GM19324 (cell line): ENCODE measurements around the gene LRBA.

ENCODE experiments used
- ATAC-seq: cut with Tn5 transposase; IDR thresholded peaks from one replicate; pipeline ENCODE4 v1.9.1; 2021; ENCODE audit warnings: mild to moderate bottlenecking, moderate library complexity; ENCODE audit not compliant: unreplicated experiment, low FRiP score

LRBA gene

DNA sequence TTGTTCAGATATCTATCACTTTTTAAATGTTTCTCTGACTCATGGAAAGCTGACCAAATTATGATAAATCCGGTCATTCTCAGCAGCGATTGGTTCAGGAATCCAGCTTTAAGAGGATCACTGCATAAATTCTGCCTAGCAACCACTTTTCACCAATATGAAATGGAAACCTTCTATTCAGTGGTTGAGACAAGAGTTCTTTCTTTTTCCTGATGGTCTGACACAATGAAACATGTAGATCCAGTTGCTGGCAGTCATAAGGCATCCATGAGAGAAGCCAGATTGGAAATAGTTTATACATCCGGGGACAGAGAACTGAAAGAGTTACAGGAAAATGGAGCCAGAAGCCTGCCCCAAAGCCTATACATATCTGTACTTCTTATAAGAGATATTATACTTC, 406.0 kb downstream of the LRBA start:
- no peak for ATAC-seq

DNA sequence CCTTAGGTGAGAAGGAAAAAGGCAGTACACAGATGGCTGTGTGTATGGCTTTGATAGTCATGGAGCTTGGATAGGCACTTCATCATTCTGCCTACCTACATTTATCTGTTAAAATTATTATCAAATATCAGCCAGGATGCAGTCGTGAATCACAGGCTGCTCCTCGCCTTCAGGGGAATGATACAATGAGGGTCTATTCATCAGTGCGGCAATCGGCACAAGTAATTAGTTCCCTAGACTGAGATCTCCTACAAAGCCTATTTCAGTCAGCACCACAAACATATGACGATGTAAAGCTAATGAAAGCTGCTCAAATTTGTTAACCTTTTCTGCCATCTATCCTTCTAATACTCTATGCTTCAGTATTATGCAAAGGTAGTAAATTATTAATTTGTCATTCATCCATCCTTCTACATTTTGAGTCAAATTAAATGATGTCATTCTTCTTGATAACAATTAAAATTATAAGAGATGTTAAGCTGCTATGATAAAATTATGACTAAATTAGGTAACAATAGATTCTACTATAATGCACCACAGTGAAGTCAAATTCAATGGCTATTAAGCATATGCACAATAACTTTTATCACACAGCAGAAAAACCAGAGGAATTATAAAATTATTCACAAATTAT, 414.2 kb downstream of the LRBA start:
- no peak for ATAC-seq

DNA sequence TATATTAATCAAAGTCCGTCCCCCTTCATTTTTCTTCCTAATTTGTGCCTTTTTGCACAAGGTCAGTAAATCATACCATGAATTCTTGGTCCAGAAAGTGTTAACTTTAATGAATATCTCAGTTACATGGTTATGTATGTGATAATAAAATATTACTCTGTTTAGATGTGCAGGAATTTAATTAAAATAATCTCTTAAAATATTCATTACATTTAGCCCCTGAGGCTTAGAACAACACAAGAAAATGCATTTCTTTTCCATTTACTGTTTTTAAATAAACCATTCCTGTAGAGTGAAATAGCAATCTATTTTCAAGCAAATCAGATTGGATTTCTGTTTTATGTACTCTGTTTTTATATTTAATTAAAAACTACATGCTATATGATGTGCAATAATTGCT, 415.5 kb downstream of the LRBA start:
- ATAC-seq = no peak

DNA sequence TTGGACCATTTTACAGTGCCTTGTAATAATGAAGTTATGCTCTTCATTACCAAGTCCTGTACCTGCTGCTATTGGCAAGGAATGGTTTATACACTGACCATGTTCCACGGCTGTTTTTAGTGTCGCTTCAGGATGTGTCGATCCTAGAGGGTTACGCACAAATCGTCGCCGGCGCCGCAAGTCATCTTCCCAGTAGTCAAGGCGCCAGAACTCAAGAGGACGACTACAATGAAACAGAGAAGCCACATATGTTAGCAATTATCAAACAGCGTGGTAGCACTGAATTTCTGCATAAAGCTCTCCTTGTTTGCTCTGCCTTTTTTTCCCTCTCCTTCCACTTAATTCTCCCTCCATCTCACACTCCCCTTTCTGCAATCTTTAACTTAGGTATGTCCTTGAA, 416.2 kb downstream of the LRBA start:
- ATAC-seq = no peak

DNA sequence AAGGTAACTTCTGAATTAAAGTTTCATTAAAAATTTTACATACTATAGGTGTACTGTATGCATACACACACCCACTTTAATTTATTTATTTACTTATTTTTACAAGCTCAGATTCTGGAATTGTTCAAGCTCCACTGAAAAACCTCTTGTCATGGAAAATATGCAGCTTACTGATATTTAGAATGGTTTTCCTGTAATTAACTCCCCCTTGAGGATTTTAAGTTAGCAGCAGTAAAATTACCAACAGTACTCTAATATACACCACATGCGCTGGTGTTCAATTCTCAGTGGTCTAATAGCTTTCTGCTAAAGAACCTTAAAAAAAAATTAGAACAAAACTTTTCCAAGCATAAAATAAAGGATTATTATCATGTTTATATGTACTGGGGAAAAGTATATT, 421.1 kb downstream of the LRBA start:
- ATAC-seq = no peak

DNA sequence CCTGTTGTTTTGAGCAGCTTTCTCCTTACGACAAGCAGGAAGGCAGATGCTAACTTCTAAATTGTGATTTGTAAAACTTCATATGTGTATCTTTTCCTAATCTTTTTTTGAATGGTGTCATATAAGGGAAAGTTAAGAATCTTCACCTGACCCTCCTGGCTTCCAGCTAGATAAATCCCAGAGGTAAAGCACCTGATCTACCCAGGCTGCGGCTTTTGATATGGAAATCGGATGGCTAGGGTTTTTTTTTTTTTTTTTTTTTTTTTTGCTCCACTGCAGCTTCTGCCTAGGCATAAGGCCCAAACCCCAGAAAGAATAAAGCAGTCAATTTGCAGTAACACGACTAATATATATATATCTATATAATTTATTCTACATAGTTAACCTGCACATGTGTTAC, 423.2 kb downstream of the LRBA start:
- no peak for ATAC-seq

DNA sequence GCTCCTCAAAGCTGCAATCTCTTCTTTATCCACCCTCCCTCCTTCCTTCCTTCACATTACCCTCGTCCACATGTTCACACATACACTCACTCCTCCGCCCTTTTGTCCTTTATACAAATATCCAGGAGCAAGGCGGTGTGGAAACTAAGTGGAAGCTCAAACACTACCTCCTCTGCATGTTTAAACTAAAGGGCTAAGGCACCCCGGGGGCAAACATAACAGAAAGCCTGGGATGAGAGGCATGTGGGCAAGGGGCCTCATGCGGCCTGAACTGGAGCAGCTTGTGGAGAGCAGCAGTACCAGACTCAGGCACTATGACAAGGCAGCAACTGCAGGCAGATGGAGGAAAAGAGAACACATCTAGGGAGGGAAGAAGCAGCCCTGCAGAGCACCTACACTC, 423.7 kb downstream of the LRBA start:
- no peak for ATAC-seq

DNA sequence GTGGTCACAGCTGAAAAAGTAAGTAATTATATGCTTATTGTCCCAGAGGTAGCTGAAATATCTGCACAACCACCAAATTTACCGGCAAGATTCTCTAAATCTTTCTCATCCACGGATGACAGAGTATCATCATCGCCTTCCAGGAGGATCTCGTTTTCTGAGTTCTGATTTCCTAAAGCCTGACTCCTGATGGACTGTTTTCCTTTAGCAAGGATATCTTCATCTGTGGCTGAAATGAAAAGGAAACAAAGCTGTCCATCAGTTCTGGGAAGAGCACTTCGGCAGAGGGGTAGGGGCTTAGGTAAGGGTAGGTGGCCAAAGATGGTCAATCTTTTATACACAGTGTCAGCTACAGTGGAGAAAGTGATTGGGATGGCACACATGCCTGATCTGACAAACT, 424.5 kb downstream of the LRBA start:
- no peak for ATAC-seq

DNA sequence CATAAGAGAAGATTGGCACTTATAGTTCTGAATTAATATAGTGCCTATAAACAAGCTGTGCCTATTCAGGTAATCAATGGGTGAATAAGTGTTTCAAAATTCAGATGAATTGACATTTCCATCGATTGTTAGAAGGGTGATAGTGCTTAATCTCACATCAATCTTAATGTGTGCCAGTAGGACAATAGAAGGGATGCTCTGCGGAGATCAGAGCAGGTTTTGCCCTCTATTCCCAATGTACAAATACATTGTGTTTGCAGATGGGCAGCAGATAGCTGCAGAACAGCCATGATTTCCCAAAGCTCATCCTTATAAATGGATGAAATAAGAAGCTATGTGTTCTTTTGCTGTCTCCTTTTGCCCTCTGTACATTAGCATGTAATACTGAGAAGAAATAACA, 425.9 kb downstream of the LRBA start:
- no peak for ATAC-seq

DNA sequence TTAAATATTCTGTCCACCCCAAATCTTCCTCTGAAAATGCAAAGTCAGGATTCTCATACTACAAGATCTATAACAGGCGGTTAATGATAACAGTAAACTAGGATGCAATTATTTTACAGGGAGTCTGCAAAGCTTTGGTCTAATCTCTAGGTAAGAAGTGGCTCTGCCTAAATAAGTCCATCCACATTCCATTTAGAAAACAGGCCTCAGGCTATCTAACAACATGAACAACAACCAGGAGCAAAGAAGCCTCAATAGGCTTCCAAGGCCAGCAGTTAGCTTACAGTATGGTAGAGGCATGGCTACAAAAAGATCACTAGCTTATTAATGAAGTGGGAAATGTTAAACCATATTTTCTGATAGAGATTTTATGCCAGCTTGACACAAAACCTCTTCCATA, 426.8 kb downstream of the LRBA start:
- ATAC-seq = no peak

DNA sequence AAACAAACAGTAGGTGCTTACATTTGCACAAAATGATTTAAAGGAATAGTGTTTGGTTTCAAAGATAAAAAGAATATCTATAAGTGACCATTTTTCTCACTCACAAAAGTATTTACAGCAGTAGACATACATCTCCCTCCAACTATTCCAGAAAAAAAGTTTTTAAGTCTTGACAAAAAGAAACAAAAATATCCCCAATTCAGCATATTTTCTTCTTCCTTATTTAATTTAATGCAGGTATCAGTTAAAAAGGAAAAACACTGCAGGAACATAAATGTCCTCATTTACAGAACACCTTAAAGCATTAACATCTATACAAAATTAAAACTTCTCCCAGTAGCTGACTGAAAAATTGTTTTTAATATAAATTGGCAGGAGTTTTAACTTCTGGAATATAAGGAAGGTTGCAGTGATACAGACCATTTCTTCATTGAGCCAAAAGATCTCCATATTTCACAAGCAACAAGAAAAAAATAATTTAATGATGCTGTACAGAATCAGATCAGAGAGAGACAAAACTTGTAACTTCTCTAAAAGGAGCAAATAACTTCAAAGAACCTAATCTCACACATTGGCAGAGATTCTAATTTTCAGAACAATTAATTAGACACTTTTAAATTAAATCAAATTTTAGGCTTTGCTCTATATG, 428.8 kb downstream of the LRBA start:
- no peak for ATAC-seq

DNA sequence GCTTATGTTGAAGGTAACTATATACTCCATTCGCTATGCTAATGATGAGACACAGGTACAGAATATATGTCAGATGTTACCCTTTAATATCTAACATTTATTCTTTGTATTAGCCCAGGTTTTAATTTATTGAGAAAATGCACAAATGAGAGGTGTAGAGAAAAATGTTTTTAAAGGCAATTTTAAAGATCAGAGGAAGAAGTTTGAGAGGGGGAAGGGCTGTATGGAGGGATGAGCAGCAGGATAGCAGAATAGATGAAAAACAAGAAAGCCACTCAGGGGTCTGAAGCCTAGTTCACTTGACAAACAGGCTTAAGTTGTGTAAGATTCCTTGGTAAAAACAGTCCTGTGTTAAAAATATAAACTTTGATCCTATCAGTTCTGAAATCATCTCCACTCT, 429.5 kb downstream of the LRBA start:
- ATAC-seq = no peak

DNA sequence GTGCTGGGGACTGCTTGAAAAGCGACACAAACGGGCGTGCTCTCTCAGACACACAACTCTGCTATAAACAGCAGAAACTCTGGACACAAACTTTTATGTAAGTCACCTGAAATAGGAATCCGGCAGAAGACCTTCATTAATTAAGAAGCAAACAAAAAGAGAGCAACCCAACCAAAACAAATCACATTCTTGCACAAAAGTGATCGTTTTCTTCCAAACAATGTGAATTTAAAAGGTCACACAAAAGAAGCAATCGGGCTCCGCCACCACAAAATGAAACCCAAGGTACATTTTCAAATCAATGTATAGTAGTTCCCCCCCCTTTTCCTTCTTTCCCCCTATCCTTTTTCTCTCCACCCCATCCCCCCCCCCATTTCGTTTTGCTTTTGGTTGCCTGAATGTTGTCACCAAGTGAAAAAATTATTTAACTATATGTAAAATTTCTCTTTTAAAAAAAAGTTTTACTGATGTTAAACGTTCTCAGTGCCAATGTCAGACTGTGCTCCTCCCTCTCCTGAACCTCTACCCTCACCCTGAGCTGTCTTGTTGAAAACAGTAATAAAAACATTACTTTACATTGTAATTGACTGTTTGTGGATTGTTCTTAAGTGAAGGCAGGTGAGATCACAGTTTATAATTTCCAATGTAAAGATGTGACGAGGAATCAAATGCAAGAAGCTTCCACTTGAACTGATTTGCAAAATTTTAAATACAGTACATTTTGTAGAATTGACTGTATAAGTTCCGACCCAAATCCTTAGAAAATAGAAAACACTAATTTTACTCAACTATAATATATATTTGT, 430.8 kb downstream of the LRBA start:
- no peak for ATAC-seq

DNA sequence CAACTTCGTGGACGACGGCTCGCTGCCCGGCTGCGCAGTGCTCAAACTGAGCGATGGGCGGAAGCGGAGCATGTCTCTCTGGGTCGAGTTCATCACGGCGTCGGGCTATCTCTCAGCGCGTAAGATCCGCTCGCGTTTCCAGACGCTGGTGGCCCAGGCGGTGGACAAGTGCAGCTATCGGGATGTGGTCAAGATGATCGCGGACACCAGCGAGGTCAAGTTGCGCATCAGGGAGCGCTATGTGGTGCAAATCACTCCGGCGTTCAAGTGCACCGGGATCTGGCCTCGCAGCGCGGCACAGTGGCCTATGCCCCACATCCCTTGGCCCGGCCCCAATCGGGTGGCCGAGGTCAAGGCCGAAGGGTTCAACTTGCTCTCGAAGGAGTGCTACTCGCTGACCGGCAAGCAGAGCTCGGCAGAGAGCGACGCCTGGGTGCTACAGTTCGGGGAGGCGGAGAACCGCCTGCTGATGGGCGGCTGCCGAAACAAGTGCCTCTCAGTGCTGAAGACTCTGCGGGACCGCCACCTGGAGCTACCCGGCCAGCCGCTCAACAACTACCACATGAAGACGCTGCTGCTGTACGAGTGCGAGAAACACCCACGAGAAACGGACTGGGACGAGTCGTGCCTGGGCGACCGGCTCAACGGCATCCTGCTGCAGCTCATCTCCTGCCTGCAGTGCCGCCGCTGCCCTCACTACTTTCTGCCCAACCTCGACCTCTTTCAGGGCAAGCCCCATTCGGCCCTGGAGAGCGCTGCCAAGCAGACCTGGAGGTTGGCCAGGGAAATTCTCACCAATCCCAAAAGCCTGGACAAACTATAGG, 431.6 kb downstream of the LRBA start:
- no peak for ATAC-seq

DNA sequence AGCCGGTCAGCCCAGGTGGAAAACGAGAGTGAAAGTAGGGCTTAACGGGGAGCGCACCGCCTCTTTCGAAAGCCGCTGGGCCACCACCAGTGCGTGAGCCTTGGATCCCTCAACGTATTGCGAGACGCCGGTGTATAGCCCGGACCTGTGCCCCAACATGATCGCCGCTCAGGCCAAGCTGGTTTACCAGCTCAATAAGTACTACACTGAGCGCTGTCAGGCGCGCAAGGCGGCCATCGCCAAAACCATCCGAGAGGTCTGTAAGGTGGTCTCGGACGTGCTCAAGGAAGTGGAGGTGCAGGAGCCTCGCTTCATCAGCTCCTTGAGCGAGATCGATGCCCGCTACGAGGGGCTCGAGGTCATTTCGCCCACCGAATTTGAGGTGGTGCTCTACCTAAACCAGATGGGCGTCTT, 432.2 kb downstream of the LRBA start:
- ATAC-seq = no peak

DNA sequence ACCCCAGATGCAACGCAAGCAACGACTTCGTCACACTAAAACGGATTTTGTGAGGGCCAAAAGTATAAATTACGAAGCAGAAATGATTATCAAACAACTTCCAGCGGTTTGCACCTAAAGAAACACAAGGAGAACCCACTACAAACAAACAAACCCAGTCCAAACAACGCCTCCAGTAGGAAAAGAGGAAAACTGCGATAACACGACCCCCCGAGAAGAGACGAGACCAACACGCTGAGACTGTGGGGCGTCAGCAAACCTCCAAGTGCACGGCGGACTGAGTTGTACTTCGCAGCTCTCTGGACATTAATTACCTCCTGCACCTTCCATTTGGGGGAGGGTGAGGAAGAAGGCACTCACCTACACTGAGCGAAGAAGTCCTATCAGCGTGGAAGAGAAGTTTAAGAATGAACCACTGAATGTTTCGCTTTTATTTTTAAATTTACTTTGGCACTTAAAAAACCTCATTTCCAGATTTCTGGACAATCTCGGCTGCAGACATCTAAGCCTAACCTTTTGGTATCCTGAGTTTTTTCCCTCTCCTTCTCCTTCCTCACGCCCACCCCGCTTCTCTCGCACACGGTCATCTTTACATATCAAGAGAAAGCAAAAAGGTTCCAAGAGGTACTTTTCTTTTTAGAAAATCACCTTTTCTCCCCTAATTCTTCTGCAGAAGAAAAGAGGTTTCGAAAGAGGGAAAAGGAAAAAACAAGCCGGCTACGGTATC, 432.8 kb downstream of the LRBA start, which contains the start of gene MAB21L2:
TSS of gene MAB21L2 (plus strand) at position 6 of the 727 bp plus-strand sequence. CDS start 879 bp downstream, outside the sequence.
- no peak for ATAC-seq

DNA sequence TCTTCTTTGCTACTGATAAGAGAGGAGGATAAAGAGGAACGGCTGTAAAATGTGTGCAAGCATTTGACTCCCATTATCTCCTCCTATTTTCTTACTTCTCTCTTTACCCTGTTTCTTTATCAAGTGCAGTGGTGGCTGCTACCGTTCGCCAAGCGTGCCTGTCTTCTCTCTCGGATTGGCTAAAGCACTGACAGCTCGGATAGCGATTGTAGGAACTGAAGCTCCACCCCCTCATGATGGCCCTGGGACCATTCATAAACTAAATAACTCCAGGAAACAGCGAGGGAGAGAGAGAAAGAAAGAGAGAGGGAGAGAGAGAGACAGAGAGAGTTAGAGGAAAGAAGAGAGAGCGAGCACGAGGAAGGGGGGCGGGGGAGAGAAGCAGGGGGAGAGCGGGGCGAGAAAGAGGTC, 433.4 kb downstream of the LRBA start:
- ATAC-seq = no peak

DNA sequence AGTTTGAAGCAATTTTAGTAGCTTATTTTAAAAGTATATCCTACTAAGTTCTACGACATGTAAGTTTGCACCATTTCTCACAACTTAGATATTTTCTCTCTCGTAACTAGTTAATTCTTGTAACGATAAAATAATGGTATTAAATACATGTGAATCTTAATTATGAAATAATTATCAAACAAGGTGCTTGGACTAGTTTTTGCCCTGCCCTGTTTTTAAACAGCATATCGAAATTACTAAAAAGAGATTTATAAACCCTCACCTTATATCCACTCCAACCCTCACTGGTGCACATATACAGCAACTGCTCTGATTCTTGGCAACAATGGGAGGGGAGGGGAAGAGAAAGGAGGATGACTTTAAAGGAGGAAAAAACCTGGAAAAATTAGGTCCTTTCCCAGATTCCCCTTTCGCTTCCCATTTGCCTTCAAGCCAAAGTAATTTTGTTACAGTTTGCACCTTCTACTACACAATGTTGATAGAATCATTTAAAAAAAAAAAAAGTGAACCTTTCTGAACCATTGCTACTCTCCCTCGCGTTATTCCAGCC, 434.0 kb downstream of the LRBA start:
- no peak for ATAC-seq

DNA sequence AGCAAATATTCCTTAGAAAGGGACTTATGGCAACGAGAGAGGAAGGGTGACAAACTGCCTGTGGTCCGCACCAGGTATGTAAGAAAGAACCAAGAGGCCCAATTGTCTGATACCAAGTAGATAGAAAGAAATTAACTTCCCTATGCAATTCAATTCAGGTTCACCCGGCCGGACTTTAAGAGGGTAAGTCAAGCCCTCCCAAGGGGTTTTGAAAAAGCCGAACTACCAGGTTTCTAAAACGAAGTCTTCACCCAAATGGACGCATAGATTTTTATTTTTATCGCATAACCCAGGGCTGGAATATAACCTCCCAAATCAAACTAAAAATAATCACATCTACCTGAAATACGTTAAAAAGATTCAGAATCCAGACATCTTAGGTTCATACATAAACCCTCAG, 434.8 kb downstream of the LRBA start:
- no peak for ATAC-seq
